ENCODE measurements around the gene TSPAN9.

TSPAN9 gene

GRCh38 chr12:3101309-3102024 lies 24.3 kb downstream of the TSPAN9 start:
- DNase-seq = no peak

GRCh38 chr12:3102771-3103410 lies 25.7 kb downstream of the TSPAN9 start:
- DNase-seq = no peak

- no peak for DNase-seq
Observed at GRCh38 chr12:3103806-3104205, 26.6 kb downstream of the TSPAN9 start.

- no peak for DNase-seq
Observed at GRCh38 chr12:3105690-3106479, 28.7 kb downstream of the TSPAN9 start.

GRCh38 chr12:3106579-3106978 lies 29.4 kb downstream of the TSPAN9 start:
- DNase-seq = no peak

- DNase-seq = peak in 1 of 14 donors; percentile 10
Observed at GRCh38 chr12:3107071-3107583, 29.9 kb downstream of the TSPAN9 start.

- DNase-seq = no peak
Observed at GRCh38 chr12:3107954-3108353, 30.8 kb downstream of the TSPAN9 start.

- no peak for DNase-seq
Observed at GRCh38 chr12:3110578-3110977, 33.4 kb downstream of the TSPAN9 start.

- DNase-seq = no peak
Observed at GRCh38 chr12:3113671-3114325, 36.6 kb downstream of the TSPAN9 start.

GRCh38 chr12:3114671-3115070 lies 37.5 kb downstream of the TSPAN9 start:
- no peak for DNase-seq

- DNase-seq = no peak
Observed at GRCh38 chr12:3115078-3115477, 37.9 kb downstream of the TSPAN9 start.

- peak in 1 of 14 donors; percentile 59 for DNase-seq
Observed at GRCh38 chr12:3116106-3116844, 39.1 kb downstream of the TSPAN9 start.

GRCh38 chr12:3117144-3117581 lies 40.0 kb downstream of the TSPAN9 start:
- DNase-seq = peak in 1 of 14 donors; percentile 40

- DNase-seq = peak in 1 of 14 donors; percentile 45
Observed at GRCh38 chr12:3117591-3118015, 40.4 kb downstream of the TSPAN9 start.

- no peak for DNase-seq
Observed at GRCh38 chr12:3119192-3119755, 42.1 kb downstream of the TSPAN9 start.

GRCh38 chr12:3119756-3120601 lies 42.8 kb downstream of the TSPAN9 start:
- peak in 1 of 14 donors; percentile 6 for DNase-seq

GRCh38 chr12:3120701-3121100 lies 43.5 kb downstream of the TSPAN9 start:
- no peak for DNase-seq

GRCh38 chr12:3122841-3123678 lies 45.9 kb downstream of the TSPAN9 start:
- peak in 1 of 14 donors; percentile 31 for DNase-seq

GRCh38 chr12:3123729-3124128 lies 46.5 kb downstream of the TSPAN9 start:
- no peak for DNase-seq

Measured in C1 segment of cervical spinal cord (tissue), 14 donors.